Body of pancreas (tissue), 4 donors: ENCODE measurements around the gene SPC24. TPM values are rescaled to one million over a fixed set of nuclear protein-coding genes. Genes with fewer than 3 reads are reported as not detected.

ENCODE experiments used
- ATAC-seq: fragments of 150-250 bp; one replicate; pipeline ENCODE4 v1.9.1; 2016
- DNase-seq, 4 donors: peaks; one replicate each; pipeline ENCODE4 v3.0.0-alpha.2; 2019
- H3K27ac ChIP-seq, 4 donors: fragments of 200-600 bp; sonication (generic); 1 replicate in 3 of 4; 2 replicates in 1 of 4; pipeline versions ENCODE4 v1.5.1 to v1.6.1; 2016 to 2019; ENCODE audit warnings: mild to moderate bottlenecking in 1 of 4, mixed read lengths in 1 of 4, moderate library complexity in 1 of 4
- H3K27me3 ChIP-seq, 2 donors: fragments of 200-600 bp; sonication (generic); one replicate each; pipeline ENCODE4 v1.6.0; 2016; ENCODE audit warnings: mild to moderate bottlenecking in 1 of 2
- H3K36me3 ChIP-seq, 2 donors: fragments of 200-600 bp; sonication (generic); replicated peaks in 1 of 2; 2 replicates each; pipeline ENCODE4 v1.5.1; 2016; ENCODE audit warnings: low read depth in 2 of 2; ENCODE audit not compliant: insufficient read depth in 1 of 2
- H3K4me1 ChIP-seq: fragments of 200-600 bp; sonication (generic); one replicate; pipeline ENCODE4 v1.6.0; 2016
- H3K4me3 ChIP-seq, 2 donors: fragments of 200-600 bp; sonication (generic); 1 replicate in 1 of 2; 2 replicates in 1 of 2; pipeline ENCODE4 v1.5.1; 2016 to 2019
- H3K9me3 ChIP-seq, 3 donors: fragments of 200-600 bp; sonication (generic); 1 replicate in 2 of 3; 2 replicates in 1 of 3; pipeline ENCODE4 v1.5.1; 2016
- POLR2A ChIP-seq, 3 donors: fragments of 450-650 bp; IDR thresholded peaks; one replicate each; pipeline ENCODE4 v1.6.1; 2016; ENCODE audit warnings: antibody characterized with exemption in 3 of 3, mild to moderate bottlenecking in 2 of 3
- WGBS, 2 donors: methylation state at CpG; one replicate each; pipeline ENCODE4 v1.1.5; 2017; 5-methylcytosine and 5-hydroxymethylcytosine counted together
- intact Hi-C: fragments of 100-400 bp; cut with DNase I; formaldehyde crosslinking; loops from one replicate; pipeline ENCODE4 v1.15.1; 2023
- total RNA-seq, 2 donors: library from RNA; depleted of rRNA; stranded (reverse); fragments of >200 nt; gene quantifications; one replicate each; pipeline ENCODE4 v1.1.0, GENCODE V29; 2016
- TF ChIP-seq, protein P1 (sequence below), 7 experiments: fragments of 450-650 bp in 4 of 7; fragments of 200-600 bp in 3 of 7; sonication (generic) in 3 of 7; IDR thresholded peaks; one replicate each; pipeline ENCODE4 v1.5.1; 2016 to 2019; ENCODE audit warnings: antibody characterized with exemption in 7 of 7

Gene SPC24
- total RNA-seq, 2 donors from 2014 or later = 1.8 to 6.9 TPM

GRCh38 chr19:11199517-11199916, 43.9 kb upstream of the SPC24 start:
- Histone ChIP-seq H3K36me3 (no peaks in the 10 kb centered on the region), H3K9me3 (no peaks in the 10 kb centered on the region), H3K27ac (peak overlapping the region in 1 of 4 donors; percentile 88), H3K4me3 (no peak overlapping the region), H3K27me3 (no peaks in the 10 kb centered on the region), H3K4me1 (peaks cover 56% of the 10 kb centered on the region)
- intact Hi-C loops = no loop called here
- ATAC-seq = no peak
- TF ChIP-seq, protein P1, sequence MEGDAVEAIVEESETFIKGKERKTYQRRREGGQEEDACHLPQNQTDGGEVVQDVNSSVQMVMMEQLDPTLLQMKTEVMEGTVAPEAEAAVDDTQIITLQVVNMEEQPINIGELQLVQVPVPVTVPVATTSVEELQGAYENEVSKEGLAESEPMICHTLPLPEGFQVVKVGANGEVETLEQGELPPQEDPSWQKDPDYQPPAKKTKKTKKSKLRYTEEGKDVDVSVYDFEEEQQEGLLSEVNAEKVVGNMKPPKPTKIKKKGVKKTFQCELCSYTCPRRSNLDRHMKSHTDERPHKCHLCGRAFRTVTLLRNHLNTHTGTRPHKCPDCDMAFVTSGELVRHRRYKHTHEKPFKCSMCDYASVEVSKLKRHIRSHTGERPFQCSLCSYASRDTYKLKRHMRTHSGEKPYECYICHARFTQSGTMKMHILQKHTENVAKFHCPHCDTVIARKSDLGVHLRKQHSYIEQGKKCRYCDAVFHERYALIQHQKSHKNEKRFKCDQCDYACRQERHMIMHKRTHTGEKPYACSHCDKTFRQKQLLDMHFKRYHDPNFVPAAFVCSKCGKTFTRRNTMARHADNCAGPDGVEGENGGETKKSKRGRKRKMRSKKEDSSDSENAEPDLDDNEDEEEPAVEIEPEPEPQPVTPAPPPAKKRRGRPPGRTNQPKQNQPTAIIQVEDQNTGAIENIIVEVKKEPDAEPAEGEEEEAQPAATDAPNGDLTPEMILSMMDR (IDR thresholded peaks at IDR 0.05) = no peak
- no peak for TF ChIP-seq POLR2A (IDR thresholded peaks at IDR 0.05)
- DNase-seq = no peak
- 83 to 93% methylated on average over 5 of the region's 5 CpGs for WGBS, 2 donors

- ATAC-seq (no peak), DNase-seq (no peak)
- Histone ChIP-seq H3K27ac (peak overlapping the region in 3 of 4 donors; percentile 86 to 91 (median 88)), H3K4me1 (peaks cover 55% of the 10 kb centered on the region), H3K4me3 (no peak overlapping the region), H3K9me3 (no peaks in the 10 kb centered on the region), H3K36me3 (no peaks in the 10 kb centered on the region), H3K27me3 (no peaks in the 10 kb centered on the region)
- intact Hi-C loops = no loop called here
- TF ChIP-seq, protein P1 (IDR thresholded peaks at IDR 0.05) = no peak
- TF ChIP-seq POLR2A (IDR thresholded peaks at IDR 0.05) = no peak
- WGBS, 2 donors = 67 to 68% methylated on average over 7 of the region's 7 CpGs
These were observed 43.3 kb upstream of the SPC24 start for GRCh38 chr19:11198769-11199424.

DNA sequence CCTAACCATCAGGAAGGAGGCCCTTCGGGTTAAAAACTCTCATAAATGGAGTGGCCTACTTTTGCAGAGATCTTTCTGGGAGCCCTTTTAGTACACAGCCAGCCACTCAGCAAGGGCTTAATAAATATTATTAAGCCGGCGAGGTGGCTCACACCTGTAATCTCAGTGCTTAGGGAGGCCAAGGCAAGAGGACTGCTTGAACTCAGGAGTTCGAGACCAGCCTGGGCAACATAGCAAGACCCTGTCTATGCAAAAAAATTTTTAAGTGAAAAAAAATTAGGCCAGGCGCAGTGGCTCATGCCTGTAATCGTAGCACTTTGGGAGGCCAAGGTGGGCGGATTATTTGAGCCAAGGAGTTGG, 42.6 kb upstream of the SPC24 start:
- no peaks in the 10 kb centered on the region for H3K27me3 ChIP-seq
- H3K36me3 ChIP-seq = peaks cover 0 to 7% of the 10 kb centered on the region in 2 donors
- intact Hi-C loops = no loop called here
- no peaks in the 10 kb centered on the region for H3K9me3 ChIP-seq
- 68 to 73% methylated on average over 7 of the region's 7 CpGs for WGBS, 2 donors
- H3K4me1 ChIP-seq = peaks cover 48% of the 10 kb centered on the region
- TF ChIP-seq, protein P1 (IDR thresholded peaks at IDR 0.05) = no peak
- TF ChIP-seq POLR2A (IDR thresholded peaks at IDR 0.05) = no peak
- H3K27ac ChIP-seq = peak overlapping the region; percentile 86 to 91 (median 87)
- no peak for DNase-seq
- ATAC-seq = no peak
- H3K4me3 ChIP-seq = no peak overlapping the region

- intact Hi-C loops = no loop called here
- TF ChIP-seq, protein P1 (IDR thresholded peaks at IDR 0.05) = peak in 3 of 7 experiments; percentile 30 to 38 (median 37)
- peak; percentile 57 to 77 (median 67) for TF ChIP-seq POLR2A (IDR thresholded peaks at IDR 0.05)
- ATAC-seq (peak; percentile 92), DNase-seq (peak; percentile 93 to 94 (median 94))
- Histone ChIP-seq H3K27me3 (no peaks in the 10 kb centered on the region), H3K36me3 (peaks cover 0 to 13% of the 10 kb centered on the region in 2 donors), H3K27ac (peak within 1 kb of the TSS; percentile 86 to 91 (median 87)), H3K4me1 (peaks cover 45% of the 10 kb centered on the region), H3K9me3 (no peaks in the 10 kb centered on the region), H3K4me3 (peak within 1 kb of the TSS; percentile 34 to 68)
- 1 to 3% methylated on average over 11 to 42 of the region's 78 CpGs for WGBS, 2 donors
These were observed 42.0 kb upstream of the SPC24 start, which contains the start of gene KANK2 for GRCh38 chr19:11197291-11198174. Gene KANK2, minus strand, starts transcription at chr19:11197545. Its CDS starts 3,034 bp downstream, at chr19:11194511.
